ENCODE results near the gene CPNE6. TPM values are rescaled to one million over a fixed set of nuclear protein-coding genes. Genes with fewer than 3 reads are reported as not detected.

Gene CPNE6
- total and polyA plus RNA-seq, 2 of the 8 experiments (the other 6 are each of a cell fraction or from before 2014, with no cell fraction given) = 0.05 TPM; not detected in 1

DNA sequence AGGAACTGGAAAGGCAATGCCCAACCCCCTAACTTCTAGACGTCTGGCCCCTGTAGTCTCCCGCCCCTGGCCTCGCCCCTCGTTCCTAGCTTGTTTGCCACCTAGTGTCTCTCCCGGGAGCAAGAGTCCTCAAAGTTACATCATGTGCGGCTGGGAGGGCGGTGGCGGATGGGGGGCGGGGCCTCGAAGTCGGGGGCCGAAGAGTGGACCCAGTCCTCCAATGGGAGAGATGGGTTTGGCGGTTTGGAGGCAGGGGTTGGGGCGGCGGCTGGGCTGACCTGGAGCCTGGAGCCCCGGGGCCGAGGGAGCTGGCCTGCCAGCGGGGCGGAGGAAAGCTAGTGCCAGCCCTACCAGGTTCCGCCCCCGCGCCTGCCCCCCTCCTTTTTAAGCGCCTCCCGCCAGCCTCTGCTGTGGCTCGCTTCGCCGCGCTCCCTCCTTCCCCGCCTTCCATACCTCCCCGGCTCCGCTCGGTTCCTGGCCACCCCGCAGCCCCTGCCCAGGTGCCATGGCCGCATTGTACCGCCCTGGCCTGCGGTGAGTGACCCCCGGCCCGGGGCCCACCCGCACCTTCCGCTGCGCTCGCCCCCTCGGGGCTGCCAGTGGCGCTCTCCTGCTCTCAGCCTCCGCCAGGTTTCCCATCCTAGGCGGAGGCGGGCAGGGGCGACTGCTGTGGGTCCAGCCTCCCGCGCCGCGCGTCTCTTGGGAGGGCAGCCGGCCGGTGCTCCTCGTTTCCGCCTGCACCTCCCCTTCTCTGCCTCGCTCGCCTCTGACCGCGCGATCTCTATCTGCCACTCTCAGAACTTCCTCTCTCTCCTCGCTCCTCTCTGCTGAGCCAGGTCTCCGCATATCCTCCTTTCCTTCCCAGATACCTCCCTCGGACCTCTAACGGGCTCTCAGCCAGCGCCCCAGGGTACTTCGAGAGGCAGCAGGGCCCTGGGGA is 22.8 kb downstream of the CPNE6 start, which contains the start of gene PCK2 (continued):
- TF ChIP-seq, protein P1, sequence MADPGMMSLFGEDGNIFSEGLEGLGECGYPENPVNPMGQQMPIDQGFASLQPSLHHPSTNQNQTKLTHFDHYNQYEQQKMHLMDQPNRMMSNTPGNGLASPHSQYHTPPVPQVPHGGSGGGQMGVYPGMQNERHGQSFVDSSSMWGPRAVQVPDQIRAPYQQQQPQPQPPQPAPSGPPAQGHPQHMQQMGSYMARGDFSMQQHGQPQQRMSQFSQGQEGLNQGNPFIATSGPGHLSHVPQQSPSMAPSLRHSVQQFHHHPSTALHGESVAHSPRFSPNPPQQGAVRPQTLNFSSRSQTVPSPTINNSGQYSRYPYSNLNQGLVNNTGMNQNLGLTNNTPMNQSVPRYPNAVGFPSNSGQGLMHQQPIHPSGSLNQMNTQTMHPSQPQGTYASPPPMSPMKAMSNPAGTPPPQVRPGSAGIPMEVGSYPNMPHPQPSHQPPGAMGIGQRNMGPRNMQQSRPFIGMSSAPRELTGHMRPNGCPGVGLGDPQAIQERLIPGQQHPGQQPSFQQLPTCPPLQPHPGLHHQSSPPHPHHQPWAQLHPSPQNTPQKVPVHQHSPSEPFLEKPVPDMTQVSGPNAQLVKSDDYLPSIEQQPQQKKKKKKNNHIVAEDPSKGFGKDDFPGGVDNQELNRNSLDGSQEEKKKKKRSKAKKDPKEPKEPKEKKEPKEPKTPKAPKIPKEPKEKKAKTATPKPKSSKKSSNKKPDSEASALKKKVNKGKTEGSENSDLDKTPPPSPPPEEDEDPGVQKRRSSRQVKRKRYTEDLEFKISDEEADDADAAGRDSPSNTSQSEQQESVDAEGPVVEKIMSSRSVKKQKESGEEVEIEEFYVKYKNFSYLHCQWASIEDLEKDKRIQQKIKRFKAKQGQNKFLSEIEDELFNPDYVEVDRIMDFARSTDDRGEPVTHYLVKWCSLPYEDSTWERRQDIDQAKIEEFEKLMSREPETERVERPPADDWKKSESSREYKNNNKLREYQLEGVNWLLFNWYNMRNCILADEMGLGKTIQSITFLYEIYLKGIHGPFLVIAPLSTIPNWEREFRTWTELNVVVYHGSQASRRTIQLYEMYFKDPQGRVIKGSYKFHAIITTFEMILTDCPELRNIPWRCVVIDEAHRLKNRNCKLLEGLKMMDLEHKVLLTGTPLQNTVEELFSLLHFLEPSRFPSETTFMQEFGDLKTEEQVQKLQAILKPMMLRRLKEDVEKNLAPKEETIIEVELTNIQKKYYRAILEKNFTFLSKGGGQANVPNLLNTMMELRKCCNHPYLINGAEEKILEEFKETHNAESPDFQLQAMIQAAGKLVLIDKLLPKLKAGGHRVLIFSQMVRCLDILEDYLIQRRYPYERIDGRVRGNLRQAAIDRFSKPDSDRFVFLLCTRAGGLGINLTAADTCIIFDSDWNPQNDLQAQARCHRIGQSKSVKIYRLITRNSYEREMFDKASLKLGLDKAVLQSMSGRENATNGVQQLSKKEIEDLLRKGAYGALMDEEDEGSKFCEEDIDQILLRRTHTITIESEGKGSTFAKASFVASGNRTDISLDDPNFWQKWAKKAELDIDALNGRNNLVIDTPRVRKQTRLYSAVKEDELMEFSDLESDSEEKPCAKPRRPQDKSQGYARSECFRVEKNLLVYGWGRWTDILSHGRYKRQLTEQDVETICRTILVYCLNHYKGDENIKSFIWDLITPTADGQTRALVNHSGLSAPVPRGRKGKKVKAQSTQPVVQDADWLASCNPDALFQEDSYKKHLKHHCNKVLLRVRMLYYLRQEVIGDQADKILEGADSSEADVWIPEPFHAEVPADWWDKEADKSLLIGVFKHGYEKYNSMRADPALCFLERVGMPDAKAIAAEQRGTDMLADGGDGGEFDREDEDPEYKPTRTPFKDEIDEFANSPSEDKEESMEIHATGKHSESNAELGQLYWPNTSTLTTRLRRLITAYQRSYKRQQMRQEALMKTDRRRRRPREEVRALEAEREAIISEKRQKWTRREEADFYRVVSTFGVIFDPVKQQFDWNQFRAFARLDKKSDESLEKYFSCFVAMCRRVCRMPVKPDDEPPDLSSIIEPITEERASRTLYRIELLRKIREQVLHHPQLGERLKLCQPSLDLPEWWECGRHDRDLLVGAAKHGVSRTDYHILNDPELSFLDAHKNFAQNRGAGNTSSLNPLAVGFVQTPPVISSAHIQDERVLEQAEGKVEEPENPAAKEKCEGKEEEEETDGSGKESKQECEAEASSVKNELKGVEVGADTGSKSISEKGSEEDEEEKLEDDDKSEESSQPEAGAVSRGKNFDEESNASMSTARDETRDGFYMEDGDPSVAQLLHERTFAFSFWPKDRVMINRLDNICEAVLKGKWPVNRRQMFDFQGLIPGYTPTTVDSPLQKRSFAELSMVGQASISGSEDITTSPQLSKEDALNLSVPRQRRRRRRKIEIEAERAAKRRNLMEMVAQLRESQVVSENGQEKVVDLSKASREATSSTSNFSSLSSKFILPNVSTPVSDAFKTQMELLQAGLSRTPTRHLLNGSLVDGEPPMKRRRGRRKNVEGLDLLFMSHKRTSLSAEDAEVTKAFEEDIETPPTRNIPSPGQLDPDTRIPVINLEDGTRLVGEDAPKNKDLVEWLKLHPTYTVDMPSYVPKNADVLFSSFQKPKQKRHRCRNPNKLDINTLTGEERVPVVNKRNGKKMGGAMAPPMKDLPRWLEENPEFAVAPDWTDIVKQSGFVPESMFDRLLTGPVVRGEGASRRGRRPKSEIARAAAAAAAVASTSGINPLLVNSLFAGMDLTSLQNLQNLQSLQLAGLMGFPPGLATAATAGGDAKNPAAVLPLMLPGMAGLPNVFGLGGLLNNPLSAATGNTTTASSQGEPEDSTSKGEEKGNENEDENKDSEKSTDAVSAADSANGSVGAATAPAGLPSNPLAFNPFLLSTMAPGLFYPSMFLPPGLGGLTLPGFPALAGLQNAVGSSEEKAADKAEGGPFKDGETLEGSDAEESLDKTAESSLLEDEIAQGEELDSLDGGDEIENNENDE (IDR thresholded peaks at IDR 0.05; ENCODE audit: insufficient replicate concordance, low read length) = no peak
- TF ChIP-seq GABPA (IDR thresholded peaks at IDR 0.05; ENCODE audit: borderline replicate concordance, insufficient read depth, low read length) = no peak
- TF ChIP-seq BCL11A (IDR thresholded peaks at IDR 0.05; ENCODE audit: low read depth in 2 of 2, low read length in 2 of 2) = no peak
- TF ChIP-seq RFX5 (IDR thresholded peaks at IDR 0.05; ENCODE audit: borderline replicate concordance, low read depth, low read length) = no peak
- TF ChIP-seq GTF2F1 (IDR thresholded peaks at IDR 0.05; ENCODE audit: borderline replicate concordance, low read depth, low read length) = peak; percentile 53; the same call in 1 of the 2 replicates
- peak; percentile 67 for TF ChIP-seq PHF8 (conservative IDR thresholded peaks at IDR 0.05; ENCODE audit: low read depth, low read length)
- TF ChIP-seq TAF1 (IDR thresholded peaks at IDR 0.05; ENCODE audit: low read depth, low read length) = peak; percentile 79
- peak; percentile 77 for TF ChIP-seq POLR2AphosphoS5 (IDR thresholded peaks at IDR 0.05; ENCODE audit: low read depth, low read length)

All from H1 (cell line).